HS-27A (cell line): ENCODE data around the gene CNKSR2.

Experiments used
- DNase-seq: peaks from one replicate; pipeline ENCODE4 v3.0.0-alpha.2; 2012; ENCODE audit warnings: low read depth, missing footprints

The CNKSR2 gene

GRCh38 chrX:21674430-21675186 lies 300.4 kb downstream of the CNKSR2 start:
- no peak for DNase-seq

- no peak for DNase-seq
These were observed 301.7 kb downstream of the CNKSR2 start for GRCh38 chrX:21675931-21676330.

- DNase-seq = no peak
These were observed 303.9 kb downstream of the CNKSR2 start for GRCh38 chrX:21678048-21678612.

DNA sequence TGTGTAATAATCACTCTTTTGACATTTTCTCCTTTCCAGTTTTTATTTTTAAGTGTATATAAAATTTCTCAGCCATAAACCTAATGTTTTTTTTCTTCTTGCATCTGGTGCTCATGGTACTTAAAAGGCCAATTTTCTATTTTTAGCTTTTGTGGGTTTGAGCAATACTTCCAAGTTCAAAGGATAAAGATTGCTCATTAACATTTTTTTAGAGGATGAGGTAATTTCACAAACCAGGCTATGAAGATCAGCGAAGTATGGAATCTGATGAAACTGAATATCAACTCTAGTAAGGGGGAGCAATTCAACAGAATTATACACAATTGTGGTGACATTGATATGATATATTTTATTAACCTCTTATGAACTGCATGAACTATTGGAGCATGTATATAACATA lies 309.7 kb downstream of the CNKSR2 start:
- DNase-seq = no peak

DNA sequence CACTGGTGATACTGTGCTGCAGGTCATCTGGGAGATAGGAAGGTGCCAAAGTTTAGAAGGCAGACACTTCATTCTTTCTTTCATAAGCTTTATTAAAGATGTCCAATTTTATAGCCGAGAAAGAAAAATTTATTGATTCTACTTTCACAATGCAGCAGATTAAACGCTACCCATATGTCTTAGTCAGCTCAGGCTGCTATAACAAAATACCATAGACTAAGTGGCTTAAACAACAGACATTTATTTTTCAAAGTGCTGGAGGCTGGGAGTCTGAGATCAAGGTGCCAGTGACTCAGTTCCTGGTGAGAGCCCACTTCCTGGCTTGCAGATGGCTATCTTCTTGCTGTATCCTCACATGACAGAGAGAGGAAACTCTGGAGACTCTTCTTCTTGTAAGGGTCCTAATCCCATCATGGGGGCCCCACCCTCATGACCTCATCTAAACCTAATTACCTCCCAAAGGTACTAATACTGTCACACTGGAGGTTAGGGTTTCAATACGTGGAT lies 317.3 kb downstream of the CNKSR2 start:
- DNase-seq = no peak

DNA sequence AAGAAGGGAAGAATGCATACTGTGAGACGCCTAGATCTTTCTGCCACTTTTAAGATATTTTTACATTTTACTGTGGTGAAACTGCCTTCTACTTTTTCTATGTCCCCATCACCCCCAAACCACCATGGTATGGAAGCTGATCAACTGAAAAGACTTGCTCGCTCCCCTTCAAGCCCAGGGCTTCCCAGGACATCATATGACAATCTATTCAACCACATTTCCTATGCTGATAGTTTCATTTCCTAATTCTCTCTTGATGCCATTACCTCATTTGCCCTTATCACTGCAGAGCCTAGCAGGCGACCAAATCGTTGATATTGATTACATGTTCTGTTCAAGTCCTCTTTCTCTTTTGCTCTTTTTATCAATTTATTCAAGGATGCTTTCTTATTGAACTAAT lies 324.1 kb downstream of the CNKSR2 start:
- no peak for DNase-seq

GRCh38 chrX:21699136-21699535 lies 324.9 kb downstream of the CNKSR2 start:
- DNase-seq = no peak

GRCh38 chrX:21700275-21700674 lies 326.1 kb downstream of the CNKSR2 start:
- DNase-seq = no peak

GRCh38 chrX:21700967-21701366 lies 326.7 kb downstream of the CNKSR2 start:
- DNase-seq = no peak

GRCh38 chrX:21702725-21703124 lies 328.5 kb downstream of the CNKSR2 start:
- no peak for DNase-seq
